Panc1 (cell line): ENCODE results near the gene C9orf43.

Experiments used
- CTCF ChIP-seq: fragments of 450-650 bp; IDR thresholded peaks from 2 replicates; pipeline ENCODE4 v1.5.1; 2017; ENCODE audit warnings: mild to moderate bottlenecking
- REST ChIP-seq, 2 experiments: IDR thresholded peaks; 2 replicates each; pipeline ENCODE4 v1.6.1; 2011 to 2012; ENCODE audit warnings: low read depth in 2 of 2, control low read depth in 1 of 2, low read length in 1 of 2, mild to moderate bottlenecking in 1 of 2, moderate library complexity in 1 of 2; ENCODE audit not compliant: insufficient read depth in 1 of 2

DNA sequence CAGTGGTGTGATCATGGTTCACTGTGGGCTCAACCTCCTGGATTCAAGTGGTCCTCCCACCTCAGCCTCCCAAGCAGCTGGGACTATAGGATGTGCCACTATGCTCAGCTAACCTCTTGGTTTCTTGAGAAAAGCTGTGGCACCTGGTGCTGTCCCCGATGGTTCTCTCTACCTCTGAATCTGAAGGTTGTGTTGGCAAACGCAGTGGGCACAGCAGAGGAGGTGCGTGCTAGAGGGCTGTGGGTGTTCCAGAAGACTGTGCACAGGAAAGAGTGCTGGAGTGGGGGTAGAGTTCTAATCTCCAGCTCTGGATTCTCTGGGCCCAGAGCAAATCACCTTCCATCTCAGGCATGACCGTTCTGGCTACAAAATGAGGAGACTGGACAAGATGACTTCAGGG, 65.4 kb downstream of the C9orf43 start:
- TF ChIP-seq REST (IDR thresholded peaks at IDR 0.05; ENCODE audit: insufficient read depth in 1 of 2, low read depth in 2 of 2, low read length in 1 of 2) (no peak), CTCF (no peak)
